ENCODE results near the gene TMEM214. TPM values are rescaled to one million over a fixed set of nuclear protein-coding genes. Genes with fewer than 3 reads are reported as not detected.

The TMEM214 gene
- total and polyA plus RNA-seq, 2 of the 8 experiments (the other 6 are each of a cell fraction or from before 2014, with no cell fraction given): 49.7 to 71.0 TPM

- H3K56ac ChIP-seq (replicated peaks; ENCODE audit: insufficient read length, low read depth, low read length): no peak overlapping the region
- no peak overlapping the region for H3K23ac ChIP-seq (ENCODE audit: insufficient read length)
- no peak overlapping the region for H3K9ac ChIP-seq (replicated peaks in 1 of 4; ENCODE audit: extremely low read depth in 1 of 4, low read depth in 3 of 4, low read length in 3 of 4)
- H2BK12ac ChIP-seq (ENCODE audit: low read depth, low read length): no peak overlapping the region
- FAIRE-seq: no peak
- no peaks in the 10 kb centered on the region for H4K20me1 ChIP-seq (replicated peaks in 1 of 2; ENCODE audit: control insufficient read depth in 1 of 2, insufficient read depth in 2 of 2, low read length in 2 of 2)
- CTCF ChIA-PET (ENCODE audit: partially characterized antibody): interaction anchor here (1.0 to 16.5 kb wide), 13 partner anchors 9 to 136 kb away, joined by 3 to 160 read pairs (median 4); partner anchors contain the start of genes AGBL5, OST4 and PREB
- H3K18ac ChIP-seq (ENCODE audit: extremely low read depth, low read length): no peak overlapping the region
- H3K9me3 ChIP-seq (ENCODE audit: insufficient read depth in 2 of 2, low read depth in 1 of 2, low read length in 1 of 2): no peaks in the 10 kb centered on the region
- H2AK5ac ChIP-seq (ENCODE audit: low read depth, low read length): no peak overlapping the region
- H3K27me3 ChIP-seq (replicated peaks in 1 of 4; ENCODE audit: control insufficient read depth in 3 of 4, extremely low read depth in 1 of 4, insufficient read depth in 3 of 4, low read length in 3 of 4): peaks cover 0 to 9% (median 4%) of the 10 kb centered on the region in 4 experiments; a peak in 2 of 7 replicates
- H3K79me1 ChIP-seq (ENCODE audit: low read depth, low read length): no peaks in the 10 kb centered on the region
- no peak overlapping the region for H2BK120ac ChIP-seq (replicated peaks; ENCODE audit: low read depth, low read length)
- no peak for DNase-seq (ENCODE audit: low read depth in 1 of 2, low spot score in 2 of 2)
- no peak overlapping the region for H3K4me2 ChIP-seq (ENCODE audit: insufficient read depth in 1 of 2, low read depth in 2 of 2, low read length in 2 of 2)
- no peak overlapping the region for H4K91ac ChIP-seq (replicated peaks; ENCODE audit: insufficient read length, low read length)
- no peak overlapping the region for H4K5ac ChIP-seq (ENCODE audit: insufficient read length, low read depth, low read length)
- H2AFZ ChIP-seq (ENCODE audit: low read length): no peak overlapping the region
- H3K4ac ChIP-seq (replicated peaks; ENCODE audit: insufficient read length, low read depth, low read length): no peak overlapping the region
- peaks cover 4 to 33% (median 17%) of the 10 kb centered on the region in 4 experiments for H3K4me1 ChIP-seq (replicated peaks in 1 of 4; ENCODE audit: control insufficient read depth in 3 of 4, insufficient read depth in 4 of 4, low read length in 3 of 4)
- no peaks in the 10 kb centered on the region for H3K79me2 ChIP-seq (ENCODE audit: control insufficient read depth in 1 of 2, insufficient read depth in 2 of 2, low read length in 2 of 2)
- H3K14ac ChIP-seq (ENCODE audit: insufficient read length): no peak overlapping the region
- H2BK5ac ChIP-seq (ENCODE audit: low read depth, low read length): no peak overlapping the region
- H3K23me2 ChIP-seq (ENCODE audit: low read depth, low read length): peaks cover 13% of the 10 kb centered on the region; the same call in 1 of the 2 replicates
- H3K4me3 ChIP-seq (ENCODE audit: extremely low read depth in 1 of 4, insufficient read depth in 2 of 4, low read depth in 3 of 4, low read length in 4 of 4): no peak overlapping the region
- WGBS, 2 experiments (ENCODE audit: extremely low coverage in 1 of 2, insufficient coverage in 1 of 2, insufficient read length in 1 of 2, insufficient replicate concordance in 2 of 2, low coverage in 1 of 2, low lambda C conversion rate in 2 of 2, missing lambda C conversion rate in 1 of 2): 92% methylated on average over 20 of the region's 27 CpGs; no CpG with 5 or more reads in 1 of the 2 experiments
- peak overlapping the region; percentile 60; the same call in 1 of the 2 replicates for H4K8ac ChIP-seq (ENCODE audit: extremely low read depth, insufficient read depth, low read length)
- no peak overlapping the region for H2BK20ac ChIP-seq (ENCODE audit: low read length)
- POLR2A ChIA-PET (ENCODE audit: partially characterized antibody): interaction anchor here (1.0 to 5.9 kb wide), 8 partner anchors 10 to 327 kb away, joined by 3 to 63 read pairs (median 6); partner anchors contain the start of genes AGBL5, ATRAID, GTF3C2 and OST4
- H3K27ac ChIP-seq (ENCODE audit: low read depth, low read length): no peak overlapping the region
- no peaks in the 10 kb centered on the region for H3K36me3 ChIP-seq (ENCODE audit: control insufficient read depth in 2 of 4, insufficient read depth in 4 of 4, low read length in 3 of 4)
- H2BK15ac ChIP-seq (ENCODE audit: low read length): no peak overlapping the region
- TF ChIP-seq CREB1 (IDR thresholded peaks at IDR 0.05) (no peak), ATF3 (IDR thresholded peaks at IDR 0.05; ENCODE audit: insufficient read depth, low read depth, low read length) (no peak), RNF2 (IDR thresholded peaks at IDR 0.05; ENCODE audit: borderline replicate concordance, low read depth, low read length, missing control alignments, poor library complexity, severe bottlenecking) (no peak), RAD21 (IDR thresholded peaks at IDR 0.05 in 1 of 2, conservative IDR thresholded peaks at IDR 0.05 in 1 of 2; ENCODE audit: low read depth in 2 of 2, low read length in 2 of 2) (no peak), NANOG (IDR thresholded peaks at IDR 0.05; ENCODE audit: insufficient read depth, low read depth, low read length, poor library complexity, severe bottlenecking) (no peak), JUN (IDR thresholded peaks at IDR 0.05; ENCODE audit: low read depth, low read length) (no peak), KDM5A (IDR thresholded peaks at IDR 0.05; ENCODE audit: low read length) (no peak), KDM4A (IDR thresholded peaks at IDR 0.05; ENCODE audit: low read depth, low read length, severe bottlenecking) (no peak), GABPA (IDR thresholded peaks at IDR 0.05; ENCODE audit: borderline replicate concordance, insufficient read depth, low read length) (no peak), NRF1 (IDR thresholded peaks at IDR 0.05; ENCODE audit: low read depth, low read length) (no peak), CEBPB (IDR thresholded peaks at IDR 0.05; ENCODE audit: low read depth, low read length) (no peak)
These were observed 50.1 kb downstream of the TMEM214 start for GRCh38 chr2:27082773-27083409.

All from H1 (cell line).